B cell (primary cell): ENCODE results near the gene RIC3.

Experiments used
- EZH2 ChIP-seq: IDR thresholded peaks from 2 replicates; pipeline ENCODE4 v1.6.1; 2012; ENCODE audit warnings: borderline replicate concordance, low read depth, mild to moderate bottlenecking, moderate library complexity, low read length; ENCODE audit not compliant: insufficient read depth, poor library complexity, severe bottlenecking
- TF ChIP-seq, protein P1 (sequence below): fragments of 200-600 bp; IDR thresholded peaks from one replicate; pipeline ENCODE4 v1.8.0; 2022; ENCODE audit warnings: antibody characterized with exemption, mild to moderate bottlenecking

DNA sequence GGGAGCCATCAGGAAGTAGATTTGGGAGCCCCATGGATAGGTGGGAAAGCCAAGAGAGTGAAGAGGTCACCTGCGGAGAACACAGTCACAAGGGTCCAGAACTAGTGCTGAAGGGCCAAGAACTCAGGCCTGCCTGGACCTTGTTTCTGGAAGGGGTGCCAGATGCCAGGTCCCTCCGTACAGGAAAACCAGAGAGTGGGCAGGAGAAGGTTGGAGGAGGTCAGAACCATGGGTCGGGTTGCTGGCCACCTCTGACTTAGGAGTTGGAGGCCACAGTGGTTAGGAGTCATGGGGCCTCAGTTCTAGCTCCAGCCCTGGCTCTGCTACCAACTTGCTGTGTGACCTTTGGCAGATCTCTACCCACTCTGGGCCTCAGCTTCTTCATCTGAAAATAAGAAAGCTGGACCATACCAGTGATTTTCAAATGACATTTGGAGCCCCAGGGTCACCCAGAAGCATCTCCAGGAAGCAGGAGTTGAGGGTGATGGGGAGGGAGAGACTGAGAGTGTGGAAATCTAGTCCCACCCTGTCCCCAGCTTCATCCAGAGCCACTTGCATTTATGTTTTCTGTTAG lies 108.6 kb downstream of the RIC3 start:
- TF ChIP-seq EZH2, result no peak
- TF ChIP-seq, protein P1, sequence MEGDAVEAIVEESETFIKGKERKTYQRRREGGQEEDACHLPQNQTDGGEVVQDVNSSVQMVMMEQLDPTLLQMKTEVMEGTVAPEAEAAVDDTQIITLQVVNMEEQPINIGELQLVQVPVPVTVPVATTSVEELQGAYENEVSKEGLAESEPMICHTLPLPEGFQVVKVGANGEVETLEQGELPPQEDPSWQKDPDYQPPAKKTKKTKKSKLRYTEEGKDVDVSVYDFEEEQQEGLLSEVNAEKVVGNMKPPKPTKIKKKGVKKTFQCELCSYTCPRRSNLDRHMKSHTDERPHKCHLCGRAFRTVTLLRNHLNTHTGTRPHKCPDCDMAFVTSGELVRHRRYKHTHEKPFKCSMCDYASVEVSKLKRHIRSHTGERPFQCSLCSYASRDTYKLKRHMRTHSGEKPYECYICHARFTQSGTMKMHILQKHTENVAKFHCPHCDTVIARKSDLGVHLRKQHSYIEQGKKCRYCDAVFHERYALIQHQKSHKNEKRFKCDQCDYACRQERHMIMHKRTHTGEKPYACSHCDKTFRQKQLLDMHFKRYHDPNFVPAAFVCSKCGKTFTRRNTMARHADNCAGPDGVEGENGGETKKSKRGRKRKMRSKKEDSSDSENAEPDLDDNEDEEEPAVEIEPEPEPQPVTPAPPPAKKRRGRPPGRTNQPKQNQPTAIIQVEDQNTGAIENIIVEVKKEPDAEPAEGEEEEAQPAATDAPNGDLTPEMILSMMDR, result no peak
